Fibroblast of skin of back (primary cell): Measurements from ENCODE around the gene MATN1.

Experiments
- DNase-seq: peaks from one replicate; pipeline ENCODE4 v3.0.0-alpha.2; 2013

Gene MATN1

DNA sequence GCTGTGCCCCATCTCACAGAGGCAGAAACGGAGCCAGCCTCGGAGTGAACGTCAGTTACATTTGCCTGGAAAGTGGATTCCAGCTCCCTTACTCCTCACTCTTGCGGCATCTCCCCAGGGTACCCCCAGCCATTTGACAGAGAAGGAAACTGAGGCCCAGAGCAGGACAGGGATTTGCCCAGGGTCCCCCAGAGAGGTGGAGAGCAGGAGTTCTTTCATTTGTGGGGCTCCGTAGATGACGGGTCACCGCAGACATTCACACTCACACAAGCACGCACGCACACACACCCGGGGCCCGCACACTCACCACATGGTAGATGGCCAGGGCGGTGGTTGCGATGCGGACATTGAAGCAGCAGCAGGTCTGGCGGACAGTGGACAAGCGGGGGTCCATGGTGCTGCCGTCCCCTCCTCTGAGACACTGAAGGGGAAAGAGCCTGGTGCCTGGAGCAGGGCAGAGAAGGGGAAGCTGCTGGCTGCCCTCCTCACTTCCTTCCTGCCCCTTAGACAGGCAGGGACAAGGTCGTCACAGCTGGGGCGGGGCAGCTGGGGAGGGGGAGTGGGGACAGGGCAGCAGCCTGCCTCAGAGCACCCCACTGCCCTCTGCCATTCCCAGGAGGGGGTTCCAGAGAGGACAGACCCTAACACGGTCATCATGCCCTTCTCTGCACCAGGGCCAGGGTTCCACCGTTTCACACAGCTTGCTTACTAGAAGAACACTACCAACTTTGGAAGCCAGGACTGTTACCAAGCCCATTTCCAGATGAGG, 34.2 kb upstream of the MATN1 start, which contains the start of gene LAPTM5:
TSS of gene LAPTM5 (minus strand) at position 423 of the 769 bp plus-strand sequence. CDS start at position 394, 29 bp downstream.
- no peak for DNase-seq

DNA sequence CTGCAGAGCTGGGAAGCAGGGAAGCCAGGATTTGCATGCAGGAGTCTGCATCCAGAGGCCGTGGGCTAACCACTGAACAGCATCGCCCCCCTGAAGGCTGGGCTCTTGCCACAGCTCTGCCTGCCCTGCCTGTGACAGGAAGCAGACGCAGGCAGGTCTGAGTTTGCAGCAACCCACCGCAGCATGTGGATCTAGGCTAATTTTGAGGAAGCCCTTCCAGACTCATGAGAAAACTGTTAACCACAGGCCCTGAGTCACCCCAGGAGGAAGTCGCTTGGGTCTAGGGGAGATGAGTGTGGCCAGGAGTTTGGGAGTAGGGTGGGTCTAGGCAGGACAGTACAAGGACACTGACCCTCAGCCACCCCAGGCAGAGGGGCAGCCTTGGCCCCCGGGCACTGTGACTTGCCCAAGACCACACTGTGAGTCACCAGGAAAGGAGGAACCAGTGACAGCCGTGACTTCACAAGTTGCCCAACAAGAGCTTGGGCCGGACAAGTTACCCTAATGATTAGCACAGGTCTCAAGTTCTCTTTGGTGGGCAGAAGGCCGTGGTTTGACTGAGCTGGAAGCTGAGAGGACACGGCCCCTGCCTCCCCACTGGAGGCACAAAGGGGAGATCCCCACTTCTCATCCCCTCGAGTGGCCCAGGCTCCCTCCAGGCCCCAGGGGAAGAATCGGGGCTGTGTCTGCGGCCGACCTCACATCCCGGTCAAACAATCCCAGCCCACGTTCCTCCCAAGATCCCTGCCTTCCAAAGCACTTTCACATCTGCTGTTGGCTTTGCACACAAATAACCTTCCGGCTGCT, 33.4 kb upstream of the MATN1 start:
- DNase-seq: peak; percentile 91

DNA sequence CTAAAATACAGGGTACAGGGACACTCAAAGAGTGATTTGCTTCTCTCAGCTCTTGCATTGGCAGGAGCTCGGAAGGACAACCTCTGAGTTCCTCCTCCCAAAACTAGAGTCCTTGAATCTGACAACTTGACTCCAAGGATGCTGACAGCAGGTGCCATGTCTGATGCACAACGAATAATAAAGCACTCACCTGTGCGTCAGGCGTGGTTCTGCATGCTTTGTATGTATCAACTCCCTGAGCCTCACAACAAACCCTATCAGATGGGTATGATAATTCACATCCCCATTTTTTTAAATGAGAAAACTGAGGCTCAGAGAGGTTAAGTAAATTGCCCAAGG, 32.8 kb upstream of the MATN1 start:
- DNase-seq: no peak

DNA sequence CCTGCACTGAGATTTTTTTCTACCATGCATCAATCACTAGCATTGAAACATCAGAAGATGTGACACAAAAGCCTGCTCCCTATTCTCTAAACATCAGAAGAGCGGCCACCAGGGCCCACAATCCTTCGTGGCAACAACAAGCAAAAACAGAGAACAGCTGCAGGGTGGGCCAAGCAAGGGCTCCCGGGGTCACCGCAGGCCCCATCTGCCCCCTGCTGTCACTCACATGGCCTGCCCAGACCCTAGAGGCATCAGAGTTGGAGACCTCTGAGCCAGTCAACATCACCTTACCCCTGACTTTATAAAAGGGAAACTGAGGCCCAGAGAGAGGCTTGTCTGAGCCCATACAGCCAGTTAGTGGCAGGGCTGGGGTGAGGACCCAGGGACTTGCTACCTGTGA, 32.4 kb upstream of the MATN1 start:
- no peak for DNase-seq

DNA sequence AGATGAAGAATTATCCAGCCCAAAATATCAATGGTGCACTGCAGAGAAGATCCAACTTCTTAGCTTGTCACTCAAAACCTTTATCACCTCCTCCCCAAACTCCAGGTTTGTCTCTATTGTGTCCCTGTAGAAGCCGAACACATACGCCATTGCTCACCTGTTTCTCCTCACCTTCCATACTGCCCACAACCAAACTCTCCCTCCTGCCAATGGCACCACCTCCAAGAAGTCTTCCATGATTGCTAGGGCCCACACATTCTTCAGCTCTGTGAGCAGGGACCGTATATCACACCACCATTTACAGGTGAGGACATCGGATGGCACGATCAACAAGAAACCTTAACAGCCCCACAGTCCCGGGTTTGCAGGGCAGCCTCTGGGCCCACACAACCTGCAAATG, 31.9 kb upstream of the MATN1 start:
- no peak for DNase-seq

DNA sequence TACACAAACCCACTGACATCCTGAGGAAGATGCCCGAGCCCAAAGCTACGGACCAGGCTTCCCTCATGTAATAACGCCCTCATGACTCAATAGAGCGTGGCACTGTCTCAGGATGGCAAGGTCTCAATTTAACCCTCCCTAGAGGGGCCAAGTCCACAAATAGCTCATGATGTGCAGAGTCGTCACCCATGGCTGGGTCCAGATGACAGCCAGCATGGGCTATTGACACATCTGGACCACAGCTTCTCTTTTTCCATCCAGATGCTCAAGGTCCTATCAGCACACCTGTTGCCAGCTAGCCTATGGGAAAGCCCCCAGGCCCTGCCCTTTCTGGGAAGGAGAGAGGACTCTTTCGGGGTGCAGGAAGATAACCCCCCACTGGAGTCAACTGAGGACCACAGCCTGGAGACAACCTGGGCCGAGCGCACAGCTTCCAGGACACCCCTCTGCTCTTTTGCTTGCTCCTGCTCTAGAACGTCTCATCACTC, 31.3 kb upstream of the MATN1 start:
- no peak for DNase-seq

DNA sequence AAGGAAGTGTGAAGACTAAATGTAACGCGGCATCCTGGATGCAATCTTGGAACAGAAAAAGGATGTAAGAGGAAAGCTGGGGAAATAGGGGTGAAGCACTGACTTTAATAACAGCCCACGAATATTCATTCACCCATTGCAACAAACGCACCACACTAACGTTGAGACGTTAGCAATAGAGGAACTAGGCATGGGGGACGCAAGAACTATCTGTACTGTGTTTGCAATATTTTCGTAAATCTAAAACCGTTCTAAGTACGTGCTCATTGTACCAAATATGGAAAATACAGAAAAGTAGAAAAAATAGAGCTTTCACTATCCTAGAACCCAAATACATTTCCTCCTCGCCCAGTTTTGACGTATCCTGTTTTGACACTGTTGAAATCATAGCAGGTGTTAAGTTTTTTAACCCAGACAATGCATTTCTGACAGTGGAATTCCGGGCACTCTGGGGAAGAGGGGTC, 30.3 kb upstream of the MATN1 start:
- no peak for DNase-seq

DNA sequence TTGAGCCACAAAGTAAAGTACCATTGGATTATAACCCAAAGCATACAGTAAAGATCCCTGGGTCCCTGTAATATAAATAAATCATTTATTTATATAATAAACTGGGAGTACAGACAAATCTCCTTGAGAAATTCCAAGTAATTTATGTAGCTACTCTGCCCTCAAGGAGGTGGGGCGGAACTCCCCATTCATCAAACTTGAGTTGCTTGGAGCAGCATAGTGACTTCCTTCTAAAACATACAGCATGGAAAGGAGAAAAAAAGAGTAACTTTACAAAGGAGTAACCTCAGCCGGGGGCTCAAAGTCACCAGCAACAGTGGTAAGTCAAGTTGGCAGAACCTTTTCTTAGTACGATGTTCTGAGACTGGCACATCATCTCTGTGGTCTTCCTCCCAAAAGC, 29.7 kb upstream of the MATN1 start:
- no peak for DNase-seq

DNA sequence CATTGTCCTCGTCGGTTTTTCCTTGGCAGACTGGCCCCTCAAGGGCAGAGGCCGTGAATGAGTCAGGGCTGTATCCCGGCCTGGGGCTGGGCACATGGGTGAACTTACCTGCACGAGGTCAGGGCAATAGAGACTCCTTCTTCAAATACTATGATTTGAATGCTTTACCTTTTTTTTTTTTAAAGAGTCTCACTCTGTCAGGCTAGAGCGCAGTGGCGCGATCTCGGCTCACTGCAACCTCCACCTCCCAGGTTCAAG, 29.2 kb upstream of the MATN1 start:
- no peak for DNase-seq

DNA sequence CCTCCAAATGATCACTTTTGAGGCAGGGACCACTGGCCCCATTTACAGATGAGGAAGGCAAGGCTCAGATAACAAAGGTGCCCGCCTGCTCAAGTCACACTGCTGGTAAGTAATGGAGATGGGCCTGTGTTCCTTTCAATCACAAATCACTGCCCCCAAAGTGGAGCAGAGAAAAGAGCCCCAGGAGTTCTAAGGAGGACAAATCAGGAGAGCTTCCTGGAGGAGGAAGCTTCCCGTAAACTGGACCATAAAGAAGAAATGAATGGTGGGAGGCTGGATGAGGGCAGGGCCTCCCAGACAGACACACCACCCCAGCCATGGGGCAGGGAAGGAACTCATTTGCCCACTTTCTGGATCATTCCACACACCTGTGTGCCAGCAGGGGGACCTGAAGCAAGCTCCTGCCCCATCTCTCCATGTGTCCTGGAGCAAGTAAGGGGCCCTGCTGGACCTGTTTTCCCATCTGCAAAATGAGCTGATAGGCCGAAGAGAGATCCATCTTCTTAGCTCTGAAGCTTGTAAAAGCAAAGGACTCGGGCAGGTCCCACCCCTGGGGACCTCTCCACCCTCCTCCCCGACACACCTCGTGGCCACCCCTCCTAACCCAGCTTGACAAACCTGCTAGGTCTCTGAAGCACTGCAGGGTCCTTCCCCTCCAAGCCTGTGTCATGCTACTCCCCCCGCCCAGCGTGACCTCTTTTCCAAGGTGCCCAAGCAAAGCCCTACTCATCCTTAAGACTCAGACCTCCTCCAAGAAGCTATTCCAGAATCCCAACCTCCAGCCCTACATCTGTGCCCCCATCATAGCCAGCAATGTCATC, 28.7 kb upstream of the MATN1 start:
- DNase-seq: no peak

DNA sequence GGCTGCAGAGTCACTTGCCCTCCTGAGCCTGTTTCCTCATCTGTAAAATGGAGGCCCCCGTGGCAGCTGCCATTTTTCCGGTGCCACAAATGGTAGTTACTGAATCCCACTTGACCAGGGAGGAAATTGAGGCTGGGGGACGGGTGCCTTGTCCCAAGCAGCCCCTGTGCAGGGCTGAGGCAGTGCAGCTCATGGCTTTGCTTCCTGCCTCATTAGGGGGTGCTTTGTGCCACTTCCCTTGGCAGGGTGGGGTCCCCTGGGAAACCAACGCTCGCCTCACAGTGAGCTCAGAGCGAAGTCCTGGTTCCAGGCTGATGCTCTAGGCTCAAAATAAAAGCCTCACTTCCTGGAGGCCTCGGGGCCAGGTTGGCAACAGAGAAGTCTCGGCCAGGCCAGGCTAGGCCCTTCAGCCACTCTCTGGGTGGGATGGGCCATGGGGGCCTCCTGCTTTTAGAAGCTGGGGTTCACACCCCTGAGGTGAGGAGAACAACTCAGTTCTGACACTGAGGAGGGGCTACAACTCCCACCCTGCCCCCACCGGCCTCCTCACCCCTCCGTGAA, 27.4 kb upstream of the MATN1 start:
- no peak for DNase-seq

DNA sequence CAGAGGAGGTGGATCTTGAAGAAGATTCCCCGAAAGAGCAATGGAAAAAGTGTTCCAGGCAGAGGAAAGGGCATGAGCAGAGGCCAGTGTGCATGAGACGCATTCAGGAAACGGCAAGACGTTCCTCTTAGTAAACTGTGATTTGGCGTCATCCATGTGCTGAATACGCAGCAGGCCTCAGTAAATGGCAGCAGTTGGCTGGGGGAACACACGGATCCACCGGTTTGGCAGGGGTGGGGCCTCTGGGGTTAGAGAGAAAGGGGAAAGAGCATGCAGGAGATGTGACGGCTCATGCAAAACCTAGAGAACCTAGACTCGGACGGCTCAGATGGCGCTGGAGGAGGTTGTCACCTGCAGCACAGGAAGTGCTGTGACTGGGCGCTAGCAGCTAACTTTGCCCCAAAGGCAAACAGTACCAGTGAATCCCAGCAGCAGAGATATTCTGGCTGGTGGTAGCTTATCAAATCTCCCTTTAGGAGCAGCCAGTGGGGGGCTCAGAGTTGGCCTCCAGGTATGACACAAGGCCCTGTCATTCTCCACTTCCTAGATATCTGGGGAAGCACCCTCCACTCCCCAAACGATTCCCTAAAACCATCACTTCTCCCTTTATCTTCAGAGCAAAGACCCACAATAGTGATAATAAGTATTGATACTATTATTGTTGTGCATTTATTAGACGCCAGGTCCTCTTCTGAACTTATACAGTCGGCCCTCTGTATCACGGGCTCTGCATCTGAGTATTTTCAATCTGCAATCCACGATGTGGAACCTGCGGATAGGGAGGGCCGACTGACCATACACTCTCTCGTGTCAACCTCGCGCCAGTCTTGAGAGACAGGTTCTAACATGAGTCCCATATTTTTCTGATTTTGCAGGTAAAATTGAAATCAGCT, 26.6 kb upstream of the MATN1 start:
- no peak for DNase-seq

DNA sequence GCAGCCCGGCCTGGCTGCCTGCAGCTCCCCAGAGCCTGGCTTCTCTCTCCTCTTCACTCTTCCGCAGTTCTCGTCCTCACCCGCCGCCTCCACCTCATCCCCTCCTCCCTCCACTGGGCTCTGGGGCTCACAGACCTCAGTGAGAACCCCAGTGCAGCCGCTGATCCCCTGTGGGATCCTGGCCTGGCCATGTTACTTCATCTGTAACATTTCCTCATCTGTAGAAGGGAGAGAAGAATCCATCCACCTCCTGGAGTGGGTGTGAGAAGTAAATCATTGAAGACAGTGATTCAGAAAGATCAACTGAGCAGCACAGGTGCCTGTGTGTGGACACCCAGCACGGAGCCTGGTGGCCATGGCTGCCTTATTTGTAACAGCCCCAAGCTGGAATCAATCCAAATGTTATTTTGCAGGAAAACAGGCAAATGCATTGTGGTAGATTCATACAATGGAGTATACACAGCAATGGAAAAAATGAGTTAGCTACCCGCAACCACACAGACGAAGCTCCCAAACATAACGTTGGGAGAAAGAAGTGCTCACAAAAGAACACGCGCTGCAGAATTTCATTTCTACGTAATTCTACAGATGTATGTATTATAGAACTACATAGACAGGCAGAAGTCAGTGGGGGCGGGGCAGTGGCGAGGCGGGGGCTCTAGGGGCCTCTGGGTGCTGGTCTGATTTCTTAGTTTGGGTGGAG, 25.5 kb upstream of the MATN1 start:
- no peak for DNase-seq

DNA sequence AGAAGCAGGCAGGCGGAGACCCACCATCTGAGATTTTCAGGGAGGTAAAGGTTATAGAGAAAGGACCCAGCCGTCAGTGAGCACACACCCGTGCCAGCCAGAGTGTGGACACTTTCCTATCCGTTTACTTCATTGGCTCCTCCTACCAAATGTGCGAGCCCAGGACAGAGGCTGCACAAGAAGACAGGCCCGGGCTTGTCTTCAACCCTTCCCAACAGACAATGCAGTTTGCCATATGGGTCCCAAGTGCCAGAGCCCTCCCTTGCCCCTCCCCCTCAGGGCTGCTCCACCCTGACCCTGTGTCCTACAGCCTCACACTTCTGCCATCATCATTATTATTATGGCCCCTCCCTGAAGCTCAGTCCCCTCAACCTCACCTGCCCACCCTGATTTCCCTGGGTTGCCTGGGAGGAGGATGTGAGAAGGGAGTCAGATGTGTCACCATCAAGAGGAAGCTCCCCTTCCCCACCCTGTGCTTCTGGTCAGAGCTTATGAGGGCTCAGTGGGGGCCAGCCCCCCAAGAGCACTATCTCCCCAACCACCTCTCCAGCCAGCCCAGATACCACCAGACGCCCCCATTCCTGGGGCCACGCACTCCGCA, 24.8 kb upstream of the MATN1 start:
- no peak for DNase-seq

DNA sequence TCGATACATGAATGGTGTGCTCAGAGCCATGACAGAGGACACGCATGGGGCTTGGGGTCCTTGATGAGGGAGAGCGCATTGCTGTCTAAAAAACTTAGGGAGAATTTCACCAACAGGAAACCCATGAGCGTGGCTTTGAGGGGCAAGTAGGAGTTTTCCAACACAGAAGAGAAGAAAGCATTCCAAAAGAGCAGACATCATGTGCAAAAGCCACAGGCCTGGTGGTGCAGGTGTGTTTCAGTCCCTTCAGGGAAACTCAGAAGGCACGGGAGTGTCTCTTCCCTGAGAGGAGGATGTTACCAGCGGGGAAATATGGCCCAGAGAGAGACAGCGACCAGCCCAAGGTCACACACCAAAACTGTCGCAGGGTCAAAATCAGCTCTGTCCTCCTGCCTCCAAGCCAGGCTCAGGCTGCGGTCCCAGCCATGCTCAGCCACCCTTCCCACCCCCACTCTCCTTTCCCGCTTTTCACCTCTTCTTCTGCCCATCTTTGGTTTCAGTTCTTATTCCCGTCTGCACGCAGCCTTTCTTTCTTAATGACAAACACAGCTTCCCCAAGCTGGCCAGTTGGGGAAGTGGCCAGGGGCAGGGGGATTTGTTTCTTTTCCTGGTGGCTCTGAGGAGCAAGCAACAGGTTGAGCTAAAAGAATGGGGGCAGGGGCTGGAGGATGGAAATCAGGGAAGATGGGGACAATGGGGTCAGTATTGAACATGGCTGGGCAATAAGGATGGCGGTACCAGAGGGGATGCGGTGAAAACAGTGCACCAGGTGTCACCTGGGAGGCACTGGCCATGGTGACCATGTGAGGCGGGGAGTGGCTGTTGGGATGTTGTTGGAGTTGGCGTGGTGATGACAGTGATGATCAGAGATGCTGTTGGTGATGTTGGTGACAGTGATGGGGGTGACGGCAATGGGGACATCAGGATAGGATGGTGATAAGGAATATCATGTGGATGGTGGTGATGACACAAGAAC, 23.9 kb upstream of the MATN1 start:
- DNase-seq: no peak

DNA sequence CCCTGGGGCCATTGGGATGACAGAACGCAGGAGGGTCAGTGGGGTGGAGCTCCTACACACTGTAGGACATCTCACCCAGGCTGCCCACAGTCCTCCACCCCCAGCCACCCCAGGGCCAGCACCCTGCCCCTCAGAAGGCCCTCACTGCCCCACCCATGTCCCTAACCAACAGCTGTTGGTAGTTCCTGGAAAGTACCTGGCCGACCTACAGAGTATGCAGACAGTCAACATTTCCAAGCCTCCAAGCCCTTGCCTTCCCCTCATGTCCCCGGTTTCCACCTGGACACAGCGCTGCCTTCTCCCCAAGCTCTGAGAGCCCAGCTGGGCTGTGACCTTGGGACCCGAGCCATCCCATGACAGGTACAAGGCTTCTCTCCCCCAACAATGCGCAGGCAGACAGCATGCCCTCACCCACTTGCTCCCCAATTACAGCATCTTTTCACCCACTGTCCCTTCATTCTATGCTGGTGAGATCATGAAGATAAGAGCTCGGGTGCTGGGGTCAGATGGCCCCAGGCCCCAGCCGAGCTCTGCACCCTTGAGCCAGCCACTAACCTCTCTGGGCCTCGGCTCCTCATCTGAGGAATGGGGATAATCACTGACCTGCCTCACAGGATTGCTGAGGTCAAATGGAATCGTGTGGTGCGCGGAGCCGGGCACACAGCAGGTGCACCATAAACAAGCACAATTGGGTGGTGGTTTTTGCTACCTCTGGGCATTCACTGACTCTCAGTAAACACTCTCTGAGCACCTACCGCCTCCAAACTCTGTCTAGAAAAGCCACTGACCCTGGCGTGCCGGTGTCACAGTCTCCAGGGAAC, 23.0 kb upstream of the MATN1 start:
- DNase-seq: no peak

DNA sequence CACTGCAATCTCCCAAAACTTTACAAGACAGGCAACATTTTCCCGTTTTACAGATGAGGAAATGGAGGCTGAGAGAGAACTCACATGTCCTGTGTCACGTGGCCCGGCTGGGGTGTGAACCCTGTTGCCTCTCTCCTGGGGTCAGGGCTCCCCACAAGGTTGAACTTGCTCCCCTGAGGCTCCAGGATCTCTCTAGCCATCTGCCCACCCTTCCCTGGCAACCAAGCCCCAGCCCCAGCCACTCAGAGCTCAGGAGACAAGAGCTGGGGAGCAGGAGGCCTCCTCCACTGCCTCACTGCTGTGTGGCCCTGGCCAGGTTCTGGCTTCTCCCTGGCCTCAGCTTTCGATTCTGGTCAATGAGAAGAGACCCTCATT, 22.4 kb upstream of the MATN1 start:
- DNase-seq: no peak

DNA sequence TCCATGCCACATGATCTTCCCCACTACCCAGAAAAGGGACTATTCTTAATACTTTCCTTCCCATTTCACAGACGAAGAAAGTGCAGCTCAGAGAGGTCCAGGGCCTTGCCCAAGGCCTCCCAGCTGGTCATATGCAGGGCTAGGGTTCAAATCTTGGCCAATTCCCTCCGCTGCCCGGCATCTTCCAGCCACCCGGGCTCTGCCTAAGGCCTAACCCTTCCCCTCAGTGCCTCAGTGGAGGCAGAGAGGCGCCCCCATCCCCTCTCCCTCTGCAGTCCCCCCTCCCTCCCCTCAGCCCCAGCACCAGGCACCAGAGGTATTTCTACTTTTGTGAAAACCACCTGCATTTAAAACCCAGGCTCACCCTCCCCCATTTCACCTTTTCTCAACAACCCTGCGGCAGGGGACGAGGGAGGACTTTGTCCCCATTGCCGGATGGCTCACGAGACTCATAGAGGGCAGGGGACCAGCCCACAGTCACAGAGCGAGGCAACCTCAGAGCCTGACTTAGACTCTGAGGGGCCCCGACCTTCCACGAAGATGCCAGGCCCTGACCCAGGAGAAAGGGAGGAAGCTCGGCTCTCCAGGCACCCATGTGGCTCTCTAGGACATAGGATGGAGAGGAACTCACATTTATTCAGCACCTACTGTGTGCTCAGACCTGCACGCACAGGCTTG, 21.9 kb upstream of the MATN1 start:
- no peak for DNase-seq
